Activated effector memory CD4-positive, alpha-beta T cell treated with Interleukin-2 at 50 U/mL for 16 hours (primary cell): ENCODE measurements around the gene CD84.
"Not testable (repeated sequence)": the region's sequence is repeated elsewhere in the genome, so short reads cannot be mapped to it uniquely, and the experiment has no call there.

ENCODE experiments used
- DNase-seq: peaks from one replicate; pipeline ENCODE4 v3.0.0-alpha.2; 2020

The CD84 gene

DNA sequence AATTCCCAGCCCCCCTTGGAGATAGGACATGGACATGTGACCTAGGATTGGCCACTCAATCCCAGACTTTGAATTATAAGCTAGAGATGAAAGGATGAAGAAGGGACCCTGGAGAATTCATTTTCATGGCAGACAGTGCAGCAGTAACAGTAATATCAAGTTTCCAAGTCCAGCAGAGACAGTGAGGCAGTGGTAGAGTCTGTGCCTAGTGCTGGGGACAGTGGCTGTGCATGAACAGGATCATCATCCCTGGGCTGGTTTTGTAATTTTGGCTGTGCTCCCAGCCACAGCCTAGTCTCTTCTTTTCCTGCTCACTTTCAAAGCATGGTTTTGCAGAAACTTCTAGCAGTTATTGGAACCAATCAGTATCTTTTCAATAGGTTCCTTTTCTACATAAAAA is 29.6 kb upstream of the CD84 start:
- no peak for DNase-seq

DNA sequence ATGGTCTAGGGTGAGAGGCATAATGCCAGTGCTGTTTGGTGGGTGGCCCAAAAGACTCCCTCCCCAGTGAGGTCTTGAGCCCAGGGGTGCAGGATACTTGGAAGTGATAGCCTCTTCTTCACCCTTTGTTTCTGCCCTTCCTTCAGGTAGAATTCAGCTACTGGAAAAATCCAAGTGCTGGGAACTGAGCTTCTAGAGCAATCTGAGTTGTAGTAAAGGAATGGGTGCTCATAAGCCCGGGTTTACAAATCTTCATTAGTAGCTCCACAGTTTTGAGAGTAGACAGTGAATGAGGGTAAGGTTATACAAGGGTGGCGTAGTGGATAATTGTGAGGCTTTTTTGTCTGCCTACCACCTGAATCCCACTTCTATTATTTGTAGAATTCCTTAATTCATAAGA is 29.2 kb upstream of the CD84 start:
- no peak for DNase-seq

DNA sequence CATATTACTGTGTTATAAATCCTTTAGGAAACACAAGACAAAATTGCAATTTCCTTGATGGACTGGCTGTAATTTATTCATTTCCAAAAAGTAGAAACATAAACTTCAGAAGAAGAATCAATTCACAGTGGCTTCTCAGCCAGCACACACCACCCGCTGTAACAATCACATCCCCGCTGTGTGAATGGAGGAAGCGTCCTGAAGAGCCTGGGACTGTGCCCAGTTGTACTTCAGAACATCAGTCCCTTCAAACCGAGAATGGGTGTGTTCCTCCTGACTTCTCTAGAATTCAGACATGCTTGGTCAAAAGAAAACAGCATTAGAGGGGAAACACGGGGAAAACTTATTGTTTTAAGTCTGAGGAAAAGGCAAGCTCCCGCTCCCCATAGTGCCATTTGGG is 28.8 kb upstream of the CD84 start:
- DNase-seq, result no peak

DNA sequence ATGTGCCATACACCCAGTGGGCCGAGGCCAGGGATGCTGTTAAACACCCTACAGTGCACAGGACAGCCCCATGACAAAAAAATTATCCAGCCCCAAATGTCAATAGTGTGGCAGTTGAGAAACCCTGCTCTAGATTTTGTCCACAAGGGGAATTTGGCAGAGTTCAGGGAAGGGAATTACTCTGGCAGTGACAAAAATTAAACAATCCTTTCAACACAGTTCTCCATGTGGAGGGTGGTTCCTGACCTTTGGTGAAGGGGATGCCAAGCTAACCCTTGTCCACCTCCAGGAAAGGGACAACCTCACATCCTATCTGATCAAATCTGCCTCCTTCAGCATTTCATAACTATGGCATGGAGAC is 28.4 kb upstream of the CD84 start:
- DNase-seq, result no peak

DNA sequence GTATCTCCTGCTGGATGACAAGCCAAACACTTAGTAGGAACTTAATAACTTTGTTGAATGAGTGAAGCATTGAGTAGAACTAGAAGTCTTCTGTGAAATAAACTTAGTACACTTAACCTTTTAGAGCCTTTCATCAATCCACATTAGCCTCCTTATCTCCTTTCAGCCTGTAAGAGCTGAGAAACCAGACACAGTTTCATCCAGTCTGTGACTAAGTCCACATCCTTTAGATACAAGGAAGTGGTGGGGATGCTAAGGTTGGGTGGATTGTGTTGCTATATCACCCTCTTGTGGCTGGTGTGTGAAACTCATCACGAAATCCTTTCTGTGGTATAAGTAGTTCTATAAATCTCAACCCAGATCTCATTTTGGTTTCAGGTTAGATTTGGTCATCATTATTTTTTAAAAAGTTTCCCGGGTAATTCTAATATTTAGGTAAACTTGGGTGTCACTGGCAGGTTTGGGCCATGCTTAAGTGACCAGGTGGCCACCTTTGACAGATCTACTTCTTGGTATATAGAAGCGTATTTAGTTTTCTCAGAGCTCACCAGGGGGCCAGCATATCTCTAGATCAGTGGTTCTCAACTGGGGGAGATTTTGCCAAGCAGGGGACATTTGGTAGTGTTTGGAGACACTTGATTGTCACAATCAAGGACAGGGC is 27.8 kb upstream of the CD84 start:
- peak; percentile 44 for DNase-seq

DNA sequence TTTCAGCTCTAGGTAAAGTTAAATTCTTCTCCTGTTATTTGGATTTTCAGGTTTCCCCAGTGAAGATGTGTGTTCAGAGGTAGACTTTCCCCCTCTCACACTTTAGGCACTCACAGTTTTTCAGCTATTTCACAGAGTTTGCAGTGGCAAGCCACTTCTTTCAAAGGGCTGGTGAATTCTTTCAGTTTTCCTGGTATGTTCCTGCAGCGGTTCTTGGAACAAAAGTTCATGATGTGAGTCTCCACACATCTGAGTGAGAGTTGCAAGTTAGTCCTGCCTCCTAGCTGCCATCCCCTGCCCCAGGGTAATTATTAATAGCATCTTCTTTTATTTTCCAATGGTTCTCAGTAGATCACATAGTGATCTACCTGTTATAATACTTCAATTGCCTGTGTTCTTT is 27.3 kb upstream of the CD84 start:
- no peak for DNase-seq

DNA sequence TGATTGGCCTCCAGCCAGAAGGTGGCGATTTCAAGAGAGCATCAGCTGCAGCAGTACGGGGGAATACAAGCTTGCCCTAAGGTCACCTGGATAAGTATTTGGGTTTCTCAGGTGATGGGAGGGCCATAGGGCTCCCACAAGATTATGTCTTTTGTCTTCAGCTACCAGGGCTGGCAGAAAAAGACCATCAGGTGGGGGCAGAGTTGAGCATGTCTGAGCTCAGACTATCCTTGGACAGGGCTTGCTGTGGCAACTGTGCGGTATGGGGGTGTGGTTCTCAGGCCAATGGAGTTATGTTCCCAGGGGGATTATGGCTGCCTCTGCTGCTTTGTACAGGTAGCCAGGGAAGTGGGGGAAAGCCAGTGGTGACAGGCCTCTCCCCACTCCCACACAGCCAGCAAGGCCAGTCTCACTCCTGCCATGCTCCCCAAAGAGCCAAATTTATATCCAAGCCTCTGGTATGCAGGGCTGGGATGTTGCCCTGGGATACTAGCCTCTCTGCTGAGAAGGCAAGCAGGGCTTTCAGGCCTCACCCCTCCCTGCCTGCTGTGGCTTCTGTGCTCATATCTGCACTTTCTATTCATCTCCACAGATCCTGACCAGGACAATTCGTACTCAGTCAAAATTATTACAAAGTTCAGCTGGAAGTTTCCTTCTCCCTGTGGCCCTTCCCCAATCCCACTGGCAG is 26.6 kb upstream of the CD84 start:
- no peak for DNase-seq

DNA sequence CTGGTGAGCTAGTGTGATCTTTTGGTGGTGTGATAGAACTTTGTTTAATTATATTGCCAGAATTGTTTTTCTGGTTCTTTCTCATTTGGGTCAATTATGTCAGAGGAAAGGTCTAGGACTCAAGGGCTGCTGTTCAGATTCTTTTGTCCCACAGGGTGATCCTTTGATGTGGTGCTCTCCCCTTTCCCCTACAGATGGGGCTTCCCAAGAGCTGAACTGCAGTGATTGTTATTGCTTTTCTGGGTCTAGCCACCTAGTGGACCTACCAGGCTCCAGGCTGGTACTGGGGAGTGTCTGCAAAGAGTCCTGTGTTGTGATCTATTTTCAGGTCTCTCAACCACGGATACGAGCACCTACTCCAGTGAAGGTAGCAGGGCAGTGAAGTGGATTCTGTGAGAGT is 25.9 kb upstream of the CD84 start:
- DNase-seq, result no peak

DNA sequence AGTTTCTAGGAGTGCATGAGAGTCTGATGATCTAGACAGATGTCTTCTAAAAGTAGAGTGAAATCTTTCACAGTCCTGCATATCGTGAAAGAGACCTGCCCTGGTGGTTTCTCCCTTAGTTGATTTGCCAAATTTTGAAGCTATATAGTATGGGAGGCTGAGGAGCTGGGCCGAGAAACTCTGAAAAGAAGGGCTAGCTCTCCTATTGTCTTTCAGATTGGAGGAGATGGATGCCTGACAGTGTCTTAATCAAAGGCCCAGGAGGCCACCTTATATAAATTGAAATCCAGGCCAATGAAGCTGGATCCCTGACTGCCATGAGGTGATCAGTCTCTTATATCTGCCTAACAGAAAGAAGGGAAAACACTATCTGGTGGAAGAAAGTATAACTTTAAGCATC is 18.4 kb upstream of the CD84 start:
- no peak for DNase-seq

DNA sequence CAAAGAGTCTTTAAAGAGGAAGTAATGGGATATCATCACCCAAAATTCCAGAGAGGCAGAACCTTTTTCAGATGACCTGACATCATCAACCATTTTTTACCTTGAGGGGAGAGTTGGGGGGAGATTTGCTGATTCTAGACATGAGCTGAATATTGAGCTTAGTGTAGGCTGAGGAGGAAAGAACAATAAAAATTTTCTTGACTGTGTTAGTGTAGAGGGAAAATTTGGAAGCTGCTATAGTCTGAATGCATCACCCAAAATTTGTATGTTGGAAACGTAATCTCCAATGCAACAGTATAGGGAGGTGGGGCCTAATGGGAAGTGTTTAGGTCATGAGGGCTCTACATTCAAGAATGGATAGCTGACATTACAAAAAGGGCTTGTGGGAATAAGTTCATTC is 17.8 kb upstream of the CD84 start:
- DNase-seq, result no peak

DNA sequence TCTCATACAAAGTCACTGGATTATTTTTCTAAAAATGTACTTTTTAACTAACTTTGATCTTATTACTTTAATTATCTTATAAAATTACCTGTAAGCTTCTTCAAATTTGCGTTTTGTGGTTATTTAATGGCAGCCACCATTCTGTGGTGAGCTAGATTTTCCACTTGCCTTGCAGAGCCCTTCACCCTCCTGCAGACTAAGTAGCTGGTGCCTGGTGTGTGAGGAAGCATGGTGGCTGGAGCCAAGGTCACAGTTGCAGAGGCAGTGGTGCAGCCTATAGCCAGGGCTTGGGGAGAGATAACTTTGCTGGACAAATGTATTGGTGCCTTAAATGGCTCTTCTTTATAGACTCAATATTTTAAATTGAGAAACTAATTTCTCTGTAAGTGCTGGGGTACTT is 11.2 kb upstream of the CD84 start:
- DNase-seq, result no peak

DNA sequence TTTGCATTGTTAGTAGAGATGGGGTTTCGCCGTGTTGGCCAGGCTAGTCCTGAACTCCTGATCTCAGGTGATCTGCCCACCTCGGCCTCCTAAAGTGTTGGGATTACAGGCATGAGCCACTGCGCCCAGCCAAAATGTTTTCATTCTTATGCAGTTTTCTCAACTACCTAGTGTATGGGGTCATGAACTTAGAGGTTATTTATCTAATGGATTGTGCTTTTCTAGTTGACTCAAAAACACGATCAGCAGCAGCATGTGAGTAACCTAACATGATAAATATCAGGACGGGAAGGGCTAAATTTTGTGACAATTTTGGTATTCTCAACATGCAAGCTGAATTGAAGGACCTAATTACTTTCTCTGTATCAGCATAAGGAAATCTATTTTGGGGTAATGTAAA is 9.2 kb upstream of the CD84 start:
- DNase-seq, result no peak

DNA sequence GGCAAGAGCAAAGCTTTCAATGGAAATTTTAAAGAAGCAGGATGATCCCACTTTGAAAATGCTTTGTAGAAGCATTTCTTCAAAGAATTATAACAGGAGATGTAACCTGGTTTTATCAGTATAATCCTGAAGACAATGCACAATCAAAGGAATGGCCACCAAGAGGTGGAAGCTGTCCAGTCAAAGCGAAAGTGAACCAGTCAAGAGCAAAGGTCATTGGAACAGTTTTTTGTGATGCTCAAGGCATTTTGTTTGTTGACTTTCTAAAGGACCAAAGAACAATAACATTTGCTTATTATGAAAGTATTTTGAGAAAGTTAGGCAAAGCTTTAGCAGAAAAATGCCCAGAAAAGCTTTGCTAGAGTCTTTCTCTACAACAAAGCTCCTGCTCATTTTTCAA is 5.5 kb upstream of the CD84 start:
- DNase-seq, result no peak

DNA sequence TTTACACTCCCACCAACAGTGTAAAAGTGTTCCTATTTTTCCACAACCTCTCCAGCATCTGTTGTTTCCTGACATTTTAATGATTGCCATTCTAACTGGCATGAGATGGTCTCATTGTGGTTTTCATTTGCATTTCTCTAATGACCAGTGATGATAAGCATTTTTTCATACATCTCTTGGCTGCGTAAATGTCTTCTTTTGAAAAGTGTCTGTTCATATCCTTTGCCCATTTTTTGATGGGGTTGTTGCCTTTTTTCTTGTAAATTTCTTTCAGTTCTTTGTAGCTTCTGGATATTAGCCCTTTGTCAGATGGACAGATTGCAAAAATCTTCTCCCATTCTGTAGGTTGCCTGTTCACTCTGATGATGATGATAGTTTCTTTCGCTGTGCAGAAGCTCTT is 3.7 kb upstream of the CD84 start:
- DNase-seq, result not testable (repeated sequence)

DNA sequence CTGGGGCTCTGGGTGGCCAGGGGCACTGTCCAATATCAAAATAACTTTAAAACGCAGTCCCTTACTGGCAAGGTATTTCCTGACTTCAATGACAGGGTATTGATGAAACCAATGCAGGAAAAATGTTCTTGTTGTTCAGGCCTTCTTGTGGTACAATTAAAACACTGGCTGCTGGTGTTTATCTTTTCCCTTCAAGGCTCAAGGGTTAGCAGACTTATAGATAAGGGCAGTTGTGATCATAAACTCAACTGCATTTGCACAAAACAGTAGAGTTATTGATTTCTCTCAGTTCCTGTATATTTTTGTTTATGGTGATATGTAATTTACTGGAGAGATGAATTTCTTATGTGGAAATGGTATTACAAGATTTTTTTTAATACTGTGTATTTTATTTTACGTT is 2.7 kb upstream of the CD84 start:
- no peak for DNase-seq

DNA sequence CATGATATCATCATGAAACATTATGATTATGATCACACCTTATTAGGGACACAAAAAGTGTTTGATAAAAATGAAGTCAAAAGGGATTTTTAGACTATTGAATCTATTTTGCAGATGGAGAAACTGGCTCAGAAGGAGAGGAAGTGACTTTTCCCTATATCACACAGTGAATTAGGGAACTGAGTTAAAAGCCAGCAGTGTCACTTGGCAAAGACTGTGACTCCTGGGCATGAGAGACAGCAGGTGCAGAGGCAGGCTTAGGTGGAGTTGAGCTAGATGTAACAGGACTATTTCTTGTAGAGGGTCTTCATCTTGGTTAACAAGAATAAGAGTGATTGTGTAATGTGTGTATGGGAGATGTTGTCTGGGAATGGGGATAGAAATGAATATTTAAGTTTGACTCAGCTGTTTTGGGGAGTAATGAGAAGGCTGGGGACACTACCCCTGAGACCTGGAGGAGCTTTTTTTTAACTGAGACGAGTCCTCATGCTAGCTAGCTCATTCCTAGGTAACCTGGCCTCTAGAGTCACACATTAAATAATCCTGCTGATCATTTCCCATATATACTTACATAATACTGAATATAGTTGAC is 1.0 kb upstream of the CD84 start:
- no peak for DNase-seq

DNA sequence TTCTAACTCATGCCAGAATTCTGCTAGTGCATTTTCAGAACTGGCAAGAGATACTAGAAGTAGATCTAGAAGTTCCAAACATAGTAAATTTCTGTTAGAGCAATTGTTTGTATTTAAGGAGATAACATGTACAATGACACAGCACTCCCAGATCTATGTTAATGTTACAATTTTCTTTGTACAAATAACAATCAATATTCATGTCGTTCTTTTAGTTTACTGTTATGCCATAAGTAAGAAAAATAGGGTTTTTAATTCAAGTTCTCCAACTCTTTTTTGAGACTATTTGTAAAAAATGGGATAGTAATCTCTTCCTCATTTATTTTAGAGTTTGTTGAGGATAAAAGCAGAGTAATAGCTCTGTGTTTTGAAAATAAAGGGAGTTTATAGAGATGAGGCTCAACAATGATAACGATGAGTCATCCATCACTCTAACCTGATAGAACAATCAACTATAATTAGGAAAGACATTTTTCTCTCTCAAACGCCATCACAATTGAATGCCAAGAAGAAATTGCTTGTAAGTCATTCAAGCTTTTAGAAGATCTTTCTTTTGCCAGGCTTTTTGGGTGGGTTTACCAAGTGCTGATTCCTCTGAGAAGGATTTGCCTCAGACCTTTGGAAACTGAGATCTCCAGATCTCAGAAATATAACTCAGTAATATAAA is 638 bp downstream of the CD84 start:
- no peak for DNase-seq

DNA sequence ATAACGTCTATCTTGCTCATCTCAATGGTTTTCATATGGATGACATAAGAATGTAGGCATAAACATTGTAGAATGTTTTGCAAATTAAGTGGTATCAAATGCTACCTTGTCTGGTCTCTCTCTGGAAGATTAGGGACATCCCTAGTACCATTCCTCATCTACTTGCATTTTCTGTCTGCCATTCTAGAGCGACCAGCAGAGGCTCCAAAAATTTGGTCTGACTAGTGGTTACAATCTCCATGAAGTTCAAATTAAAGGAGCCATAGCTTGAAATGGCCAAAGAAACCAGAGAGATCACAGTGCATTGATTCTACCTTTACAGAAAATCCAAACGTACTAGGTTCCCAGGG is 1.1 kb downstream of the CD84 start:
- DNase-seq, result no peak

DNA sequence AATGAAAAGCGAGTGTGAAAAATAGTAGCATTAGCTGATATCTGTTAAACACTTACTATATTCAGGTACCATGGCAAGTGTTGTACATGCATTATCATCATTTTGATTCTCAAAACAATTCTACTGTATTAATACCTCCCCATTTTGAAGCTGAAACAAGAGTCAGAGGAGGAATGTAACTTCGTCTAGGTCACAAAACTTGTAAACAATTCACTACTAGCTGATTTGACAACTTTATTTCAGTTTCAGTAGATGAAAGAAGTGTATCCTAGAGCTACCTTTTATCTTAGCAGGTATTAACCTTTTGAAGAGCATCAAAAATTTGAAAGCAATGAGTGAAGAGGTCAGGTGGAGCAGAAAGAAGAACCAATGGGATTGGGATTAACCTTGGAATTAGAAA is 1.6 kb downstream of the CD84 start:
- no peak for DNase-seq

DNA sequence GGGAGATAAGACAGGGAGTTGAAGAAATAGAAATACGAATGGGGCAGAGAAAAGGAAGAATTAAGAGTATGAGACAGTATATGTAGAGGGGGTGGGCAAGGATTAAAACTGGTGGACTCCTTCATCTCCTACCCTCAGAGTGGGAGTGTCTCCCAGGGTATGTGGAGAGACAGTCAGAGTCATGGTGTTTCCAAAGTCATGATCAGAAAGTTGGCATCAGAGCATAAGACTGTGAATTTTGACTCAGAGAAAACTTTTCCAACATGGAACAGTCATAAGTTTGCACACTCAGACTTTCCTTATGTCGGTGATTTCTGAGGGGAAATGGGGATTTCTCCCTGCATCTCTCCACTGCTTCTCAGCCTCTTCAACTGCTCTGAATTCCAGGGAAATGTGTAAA is 2.4 kb downstream of the CD84 start:
- no peak for DNase-seq

DNA sequence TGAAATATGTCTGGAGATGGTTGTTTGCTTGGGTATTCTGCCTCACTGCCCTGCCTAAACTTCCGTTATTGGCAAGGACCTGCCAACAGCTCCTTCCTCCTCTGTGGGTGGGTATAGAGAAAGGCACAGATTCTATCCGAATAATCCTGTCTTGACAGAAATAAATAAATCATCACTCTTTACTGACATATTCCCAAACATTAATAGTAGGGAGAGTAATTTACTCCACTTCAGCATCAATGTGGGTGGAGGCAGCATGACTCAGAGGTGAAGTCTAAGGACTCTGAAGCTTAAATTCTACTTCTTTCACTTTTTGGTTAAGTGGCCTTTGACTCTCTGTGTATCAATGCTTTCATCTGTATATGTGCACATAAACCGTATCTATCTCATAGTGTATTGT is 2.9 kb downstream of the CD84 start:
- no peak for DNase-seq

DNA sequence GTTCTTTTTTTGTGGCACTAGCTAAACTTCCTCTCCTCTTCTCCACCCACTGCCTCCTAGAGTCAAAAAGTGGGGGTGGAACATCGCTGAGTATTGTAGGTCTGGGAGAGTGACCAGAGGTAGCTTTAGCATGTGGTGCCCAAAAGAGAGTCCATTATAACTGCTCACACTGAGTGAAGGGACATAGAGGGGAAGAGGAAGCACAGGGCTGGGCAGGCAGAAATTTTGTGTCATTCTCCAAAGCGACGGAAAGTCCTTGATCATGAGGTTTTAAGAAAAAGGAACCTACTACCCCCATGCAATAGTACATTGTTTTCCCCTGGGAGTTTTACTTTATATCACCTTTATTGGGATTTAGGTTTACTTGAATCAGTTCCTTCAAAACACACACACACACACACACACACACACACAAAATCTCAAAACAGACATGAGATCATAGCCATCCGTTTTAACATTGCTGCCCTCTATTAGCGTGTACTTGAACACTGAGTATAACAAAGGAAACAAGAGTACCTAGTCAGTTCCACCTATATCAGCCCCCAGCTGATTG is 4.1 kb downstream of the CD84 start:
- DNase-seq, result no peak

DNA sequence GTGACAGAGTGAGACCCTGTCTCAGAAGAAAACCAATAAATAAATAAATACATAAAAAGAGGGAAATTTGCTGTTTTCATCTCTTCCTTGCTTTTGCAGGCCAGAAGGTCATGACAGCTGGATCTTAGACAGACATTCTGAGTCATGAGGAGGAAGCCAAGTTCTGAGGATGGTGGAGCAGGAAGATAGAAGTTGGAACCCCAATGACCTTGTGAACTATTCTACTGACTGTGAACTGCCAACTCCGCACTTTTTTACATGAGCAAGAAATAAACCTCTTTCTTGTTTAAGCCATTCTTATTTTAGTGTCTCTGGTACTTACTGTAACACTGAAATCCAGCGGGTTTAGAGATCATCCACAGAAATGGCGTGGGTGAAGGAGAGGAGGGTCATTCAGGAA is 8.5 kb downstream of the CD84 start:
- DNase-seq, result no peak

DNA sequence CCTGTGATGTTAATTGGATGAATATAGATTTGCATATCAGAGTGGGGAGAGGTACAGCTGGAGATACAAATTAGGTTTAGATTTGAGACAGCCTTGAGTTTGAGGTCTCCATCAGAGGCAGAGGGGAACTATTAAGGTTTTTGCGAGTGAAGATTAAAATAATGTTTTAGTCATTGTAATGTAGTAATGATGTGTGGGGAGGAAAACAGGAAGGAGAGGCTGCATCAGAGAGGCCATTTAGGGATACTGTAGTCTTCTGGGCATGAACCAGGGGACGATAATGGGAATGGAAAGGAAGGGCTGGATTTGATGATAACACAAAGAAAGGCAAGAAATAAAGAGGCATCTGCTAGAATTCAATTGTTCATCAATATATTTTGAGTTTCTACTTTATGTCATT is 9.5 kb downstream of the CD84 start:
- no peak for DNase-seq
